HCT116 (cell line): ENCODE measurements around the gene PNMA8C. TPM values are rescaled to one million over a fixed set of nuclear protein-coding genes. Genes with fewer than 3 reads are reported as not detected.

Experiments
- ATAC-seq: fragments of 200-7000 bp; cut with Tn5 transposase; 2 replicates; pipeline ENCODE4 v1.9.1; 2020; ENCODE audit warnings: mild to moderate bottlenecking, moderate library complexity
- BruUV-seq: library from RNA; stranded (reverse); fragments of 400-500 nt; replicated peaks from 2 replicates; lab custom pipeline; 2021; lab: Mats Ljungman, UMichigan
- CTCF ChIA-PET: fragments of 300-600 bp; sonication (Branson Sonifier 250); formaldehyde crosslinking; loops from one replicate; lab custom pipeline; 2021; ENCODE audit warnings: antibody characterized with exemption; lab: Charles Lee
- POLR2A ChIA-PET: fragments of 300-600, 350-600 bp; sonication (Branson Sonifier 250); formaldehyde crosslinking; loops from one replicate; lab custom pipeline; 2021; ENCODE audit warnings: antibody characterized with exemption; lab: Charles Lee
- RAD21 ChIA-PET, 2 experiments: fragments of 300-600 bp; sonication (Branson Sonifier 250); formaldehyde crosslinking; loops; one replicate each; lab custom pipeline; 2023; ENCODE audit warnings: low total read pairs in 2 of 2; ENCODE audit not compliant: uncharacterized antibody in 2 of 2, unreplicated experiment in 2 of 2, low non-redundant PET in 1 of 2; lab: Charles Lee
- DNase-seq: peaks from one replicate; pipeline ENCODE4 v3.0.0-alpha.2; 2010; ENCODE audit warnings: low read depth, low spot score
- H2AFZ ChIP-seq: fragments of 200-600 bp; shearing (Covaris generic), sonication (generic); 2 replicates; pipeline ENCODE4 v1.6.1; 2017; ENCODE audit warnings: low read depth, mixed run types, mixed read lengths, antibody characterized with exemption, low read length; ENCODE audit not compliant: poor library complexity, severe bottlenecking
- H3K27ac ChIP-seq: 2 replicates; pipeline ENCODE4 v1.5.1; 2012; ENCODE audit warnings: low read depth, low read length
- H3K27me3 ChIP-seq: fragments of 200-600 bp; sonication (generic); 2 replicates; pipeline ENCODE4 v1.6.1; 2016; ENCODE audit warnings: mixed run types, low read length, mixed read lengths; ENCODE audit not compliant: insufficient read depth
- H3K36me3 ChIP-seq, 2 experiments: fragments of 200-500 bp in 1 of 2; fragments of 200-600 bp in 1 of 2; sonication (Bioruptor generic) in 1 of 2; sonication (generic) in 1 of 2; 2 replicates each; pipeline versions ENCODE4 v1.5.1 to v1.6.1; 2014 to 2016; ENCODE audit warnings: low read length in 2 of 2, inconsistent platforms in 1 of 2, mixed read lengths in 1 of 2, mixed run types in 1 of 2; ENCODE audit not compliant: insufficient read depth in 2 of 2, control insufficient read depth in 1 of 2
- H3K4me1 ChIP-seq, 2 experiments: fragments of 200-600 bp in 1 of 2; sonication (generic) in 1 of 2; 2 replicates each; pipeline versions ENCODE4 v1.5.1 to v1.6.1; 2012 to 2017; ENCODE audit warnings: low read length in 2 of 2, inconsistent platforms in 1 of 2, mild to moderate bottlenecking in 1 of 2, mixed read lengths in 1 of 2, mixed run types in 1 of 2, moderate library complexity in 1 of 2; ENCODE audit not compliant: insufficient read depth in 2 of 2, control insufficient read depth in 1 of 2
- H3K4me2 ChIP-seq: fragments of 200-600 bp; sonication (generic); 2 replicates; pipeline ENCODE4 v1.6.1; 2017; ENCODE audit warnings: mixed run types, low read length, mixed read lengths
- H3K4me3 ChIP-seq, 2 experiments: fragments of 200-600 bp in 1 of 2; sonication (generic) in 1 of 2; replicated peaks in 1 of 2; 2 replicates each; pipeline ENCODE4 v1.5.1; 2011 to 2016; ENCODE audit warnings: low read length in 2 of 2, control low read depth in 1 of 2, low read depth in 1 of 2, mild to moderate bottlenecking in 1 of 2, mixed read lengths in 1 of 2, mixed run types in 1 of 2
- H3K79me2 ChIP-seq: fragments of 200-600 bp; sonication (generic); 2 replicates; pipeline ENCODE4 v1.6.1; 2017; ENCODE audit warnings: mild to moderate bottlenecking, mixed run types, low read length, moderate library complexity, mixed read lengths; ENCODE audit not compliant: insufficient read depth
- H3K9ac ChIP-seq: fragments of 200-600 bp; sonication (generic); 2 replicates; pipeline ENCODE4 v1.6.1; 2016; ENCODE audit warnings: low read length, mixed read lengths
- H3K9me2 ChIP-seq: fragments of 200-600 bp; sonication (generic), shearing (Covaris generic); 2 replicates; pipeline ENCODE4 v1.6.1; 2017; ENCODE audit warnings: mixed run types, mild to moderate bottlenecking, moderate library complexity; ENCODE audit not compliant: insufficient read depth
- H3K9me3 ChIP-seq, 2 experiments: fragments of 200-500 bp in 1 of 2; fragments of 200-600 bp in 1 of 2; sonication (Bioruptor generic) in 1 of 2; sonication (generic) in 1 of 2; 2 replicates each; pipeline ENCODE4 v1.6.1; 2014 to 2017; ENCODE audit warnings: low read length in 2 of 2, mixed read lengths in 2 of 2, inconsistent platforms in 1 of 2, low read depth in 1 of 2, mild to moderate bottlenecking in 1 of 2, mixed run types in 1 of 2, moderate library complexity in 1 of 2; ENCODE audit not compliant: control insufficient read depth in 1 of 2, insufficient read depth in 1 of 2
- H4K20me1 ChIP-seq: fragments of 200-600 bp; sonication (generic), shearing (Covaris generic); 2 replicates; pipeline ENCODE4 v1.6.1; 2017; ENCODE audit warnings: mixed run types, mild to moderate bottlenecking, moderate library complexity; ENCODE audit not compliant: insufficient read depth
- EZH2 ChIP-seq: fragments of 200-600 bp; sonication (generic); IDR thresholded peaks from 2 replicates; pipeline ENCODE4 v1.6.1; 2017; ENCODE audit warnings: antibody characterized with exemption, mixed run types
- JUND ChIP-seq: IDR thresholded peaks from 2 replicates; pipeline ENCODE4 v1.6.1; 2012
- POLR2A ChIP-seq: IDR thresholded peaks from 2 replicates; pipeline ENCODE4 v1.7.0; 2011; ENCODE audit warnings: borderline replicate concordance; ENCODE audit not compliant: insufficient read depth, insufficient read length; ENCODE audit errors: extremely low read depth
- POLR2AphosphoS5 ChIP-seq: IDR thresholded peaks from 2 replicates; pipeline ENCODE4 v1.6.1; 2011; ENCODE audit warnings: mild to moderate bottlenecking, low read depth, low read length, moderate library complexity
- RAD21 ChIP-seq: IDR thresholded peaks from 2 replicates; pipeline ENCODE4 v1.6.1; 2012; ENCODE audit warnings: low read depth, mild to moderate bottlenecking
- YY1 ChIP-seq: IDR thresholded peaks from 2 replicates; pipeline ENCODE4 v1.6.1; 2011; ENCODE audit warnings: low read length, low read depth, moderate library complexity, mild to moderate bottlenecking; ENCODE audit not compliant: insufficient replicate concordance; ENCODE audit errors: extremely low read depth
- intact Hi-C: fragments of 100-400 bp; cut with micrococcal nuclease; formaldehyde crosslinking; loops from 2 replicates; pipeline ENCODE4 v1.10.0; 2022
- total RNA-seq: library from RNA; stranded (reverse); gene quantifications from one replicate; pipeline ENCODE4 v1.2.1, GENCODE V29; 2021; ENCODE audit not compliant: unreplicated experiment
- TF ChIP-seq, protein P1 (sequence below): IDR thresholded peaks from 2 replicates; pipeline ENCODE4 v1.6.1; 2012; ENCODE audit warnings: low read depth
- TF ChIP-seq, protein P2 (sequence below): IDR thresholded peaks from 2 replicates; pipeline ENCODE4 v1.6.1; 2011; ENCODE audit warnings: mild to moderate bottlenecking, low read length, moderate library complexity; ENCODE audit not compliant: insufficient replicate concordance; ENCODE audit errors: extremely low read depth

Gene PNMA8C
- total RNA-seq, 1 experiment from 2014 or later, result not detected

DNA sequence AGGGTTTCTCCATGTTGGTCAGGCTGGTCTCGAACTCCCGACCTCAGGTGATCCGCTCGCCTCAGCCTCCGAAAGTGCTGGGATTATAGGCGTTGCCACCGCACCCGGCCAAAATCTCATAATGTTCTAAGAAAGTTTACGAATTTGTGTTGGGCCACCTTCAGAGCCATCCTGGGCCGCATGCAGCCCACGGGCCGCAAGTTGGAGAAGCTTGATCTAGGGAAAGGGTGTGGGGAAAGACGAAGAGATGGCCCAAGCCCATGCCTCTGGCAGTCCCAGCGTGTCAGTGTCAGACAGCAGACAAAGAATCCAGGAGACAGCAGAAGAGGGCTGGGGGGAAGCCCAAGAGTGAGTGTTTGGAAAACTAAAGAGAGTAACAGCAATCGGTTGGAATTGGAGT is 17.3 kb upstream of the PNMA8C start:
- H3K9me3 ChIP-seq, result no peaks in the 10 kb centered on the region
- peaks cover 3 to 6% of the 10 kb centered on the region in 2 experiments; a peak in 3 of 4 replicates for H3K4me1 ChIP-seq
- H3K4me3 ChIP-seq, result no peak overlapping the region
- H3K4me2 ChIP-seq, result no peak overlapping the region
- H3K9ac ChIP-seq, result no peak overlapping the region
- no peak overlapping the region for H2AFZ ChIP-seq
- no peaks in the 10 kb centered on the region for H3K79me2 ChIP-seq
- DNase-seq (no peak), ATAC-seq (no peak)
- BruUV-seq, result no TSS peak
- CTCF ChIA-PET, result no interaction called here
- no peaks in the 10 kb centered on the region for H3K9me2 ChIP-seq
- no peaks in the 10 kb centered on the region for H4K20me1 ChIP-seq
- intact Hi-C loops, result no loop called here
- no peaks in the 10 kb centered on the region for H3K36me3 ChIP-seq
- H3K27me3 ChIP-seq, result no peaks in the 10 kb centered on the region
- TF ChIP-seq EZH2, result no peak
- TF ChIP-seq, protein P1, sequence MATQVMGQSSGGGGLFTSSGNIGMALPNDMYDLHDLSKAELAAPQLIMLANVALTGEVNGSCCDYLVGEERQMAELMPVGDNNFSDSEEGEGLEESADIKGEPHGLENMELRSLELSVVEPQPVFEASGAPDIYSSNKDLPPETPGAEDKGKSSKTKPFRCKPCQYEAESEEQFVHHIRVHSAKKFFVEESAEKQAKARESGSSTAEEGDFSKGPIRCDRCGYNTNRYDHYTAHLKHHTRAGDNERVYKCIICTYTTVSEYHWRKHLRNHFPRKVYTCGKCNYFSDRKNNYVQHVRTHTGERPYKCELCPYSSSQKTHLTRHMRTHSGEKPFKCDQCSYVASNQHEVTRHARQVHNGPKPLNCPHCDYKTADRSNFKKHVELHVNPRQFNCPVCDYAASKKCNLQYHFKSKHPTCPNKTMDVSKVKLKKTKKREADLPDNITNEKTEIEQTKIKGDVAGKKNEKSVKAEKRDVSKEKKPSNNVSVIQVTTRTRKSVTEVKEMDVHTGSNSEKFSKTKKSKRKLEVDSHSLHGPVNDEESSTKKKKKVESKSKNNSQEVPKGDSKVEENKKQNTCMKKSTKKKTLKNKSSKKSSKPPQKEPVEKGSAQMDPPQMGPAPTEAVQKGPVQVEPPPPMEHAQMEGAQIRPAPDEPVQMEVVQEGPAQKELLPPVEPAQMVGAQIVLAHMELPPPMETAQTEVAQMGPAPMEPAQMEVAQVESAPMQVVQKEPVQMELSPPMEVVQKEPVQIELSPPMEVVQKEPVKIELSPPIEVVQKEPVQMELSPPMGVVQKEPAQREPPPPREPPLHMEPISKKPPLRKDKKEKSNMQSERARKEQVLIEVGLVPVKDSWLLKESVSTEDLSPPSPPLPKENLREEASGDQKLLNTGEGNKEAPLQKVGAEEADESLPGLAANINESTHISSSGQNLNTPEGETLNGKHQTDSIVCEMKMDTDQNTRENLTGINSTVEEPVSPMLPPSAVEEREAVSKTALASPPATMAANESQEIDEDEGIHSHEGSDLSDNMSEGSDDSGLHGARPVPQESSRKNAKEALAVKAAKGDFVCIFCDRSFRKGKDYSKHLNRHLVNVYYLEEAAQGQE, result no peak
- TF ChIP-seq POLR2A, result no peak
- TF ChIP-seq YY1, result no peak
- TF ChIP-seq, protein P2, sequence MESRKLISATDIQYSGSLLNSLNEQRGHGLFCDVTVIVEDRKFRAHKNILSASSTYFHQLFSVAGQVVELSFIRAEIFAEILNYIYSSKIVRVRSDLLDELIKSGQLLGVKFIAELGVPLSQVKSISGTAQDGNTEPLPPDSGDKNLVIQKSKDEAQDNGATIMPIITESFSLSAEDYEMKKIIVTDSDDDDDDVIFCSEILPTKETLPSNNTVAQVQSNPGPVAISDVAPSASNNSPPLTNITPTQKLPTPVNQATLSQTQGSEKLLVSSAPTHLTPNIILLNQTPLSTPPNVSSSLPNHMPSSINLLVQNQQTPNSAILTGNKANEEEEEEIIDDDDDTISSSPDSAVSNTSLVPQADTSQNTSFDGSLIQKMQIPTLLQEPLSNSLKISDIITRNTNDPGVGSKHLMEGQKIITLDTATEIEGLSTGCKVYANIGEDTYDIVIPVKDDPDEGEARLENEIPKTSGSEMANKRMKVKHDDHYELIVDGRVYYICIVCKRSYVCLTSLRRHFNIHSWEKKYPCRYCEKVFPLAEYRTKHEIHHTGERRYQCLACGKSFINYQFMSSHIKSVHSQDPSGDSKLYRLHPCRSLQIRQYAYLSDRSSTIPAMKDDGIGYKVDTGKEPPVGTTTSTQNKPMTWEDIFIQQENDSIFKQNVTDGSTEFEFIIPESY, result no peak
- TF ChIP-seq POLR2AphosphoS5, result no peak
- TF ChIP-seq JUND, result no peak
- TF ChIP-seq RAD21, result no peak
- no peak overlapping the region for H3K27ac ChIP-seq
- RAD21 ChIA-PET, result no interaction called here
- POLR2A ChIA-PET, result no interaction called here
